Omental fat pad (tissue), 4 donors: ENCODE measurements around the gene HES2. TPM values are rescaled to one million over a fixed set of nuclear protein-coding genes. Genes with fewer than 3 reads are reported as not detected.
"Not testable (repeated sequence)": the region's sequence is repeated elsewhere in the genome, so short reads cannot be mapped to it uniquely, and the experiment has no call there.

ENCODE experiments used
- ATAC-seq: fragments of 150-250 bp; one replicate; pipeline ENCODE4 v1.9.1; 2016; ENCODE audit warnings: mild to moderate bottlenecking, moderate library complexity; ENCODE audit not compliant: low FRiP score
- DNase-seq: peaks from one replicate; pipeline ENCODE4 v3.0.0-alpha.2; 2019; ENCODE audit warnings: low spot score
- CTCF ChIP-seq, 3 donors: fragments of 450-650 bp; IDR thresholded peaks; one replicate each; pipeline ENCODE4 v1.5.1; 2016 to 2017; ENCODE audit warnings: antibody characterized with exemption in 3 of 3, mild to moderate bottlenecking in 3 of 3, moderate library complexity in 2 of 3
- total RNA-seq, 4 donors: library from RNA; depleted of rRNA; stranded (reverse); fragments of >200 nt; gene quantifications; one replicate each; pipeline ENCODE4 v1.1.0, GENCODE V29; 2016

The HES2 gene
- total RNA-seq, 4 donors from 2014 or later = 0.12 TPM; not detected in 3

GRCh38 chr1:6446665-6447015 is 26.9 kb upstream of the HES2 start:
- ATAC-seq (no peak), DNase-seq (no peak)
- TF ChIP-seq CTCF (IDR thresholded peaks at IDR 0.05) = no peak

GRCh38 chr1:6445929-6446328 is 26.2 kb upstream of the HES2 start:
- not testable (repeated sequence) for DNase-seq, ATAC-seq

- ATAC-seq (no peak), DNase-seq (no peak)
- TF ChIP-seq CTCF (IDR thresholded peaks at IDR 0.05) = no peak
Observed at GRCh38 chr1:6445062-6445763, 25.5 kb upstream of the HES2 start.

- ATAC-seq (no peak), DNase-seq (no peak)
- no peak for TF ChIP-seq CTCF (IDR thresholded peaks at IDR 0.05)
Observed at GRCh38 chr1:6444377-6444776, 24.7 kb upstream of the HES2 start.

- ATAC-seq (no peak), DNase-seq (no peak)
- TF ChIP-seq CTCF (IDR thresholded peaks at IDR 0.05) = no peak
Observed at GRCh38 chr1:6443339-6444115, 23.8 kb upstream of the HES2 start.

- no peak for ATAC-seq
- DNase-seq = no peak
Observed at GRCh38 chr1:6441586-6441985, 21.9 kb upstream of the HES2 start.

More at GRCh38 chr1:6441586-6441985, 21.9 kb upstream of the HES2 start:
- TF ChIP-seq CTCF (IDR thresholded peaks at IDR 0.05) = no peak
